ENCODE measurements around the gene FAU.
"Not testable (repeated sequence)": the region's sequence is repeated elsewhere in the genome, so short reads cannot be mapped to it uniquely, and the experiment has no call there.

The FAU gene

DNA sequence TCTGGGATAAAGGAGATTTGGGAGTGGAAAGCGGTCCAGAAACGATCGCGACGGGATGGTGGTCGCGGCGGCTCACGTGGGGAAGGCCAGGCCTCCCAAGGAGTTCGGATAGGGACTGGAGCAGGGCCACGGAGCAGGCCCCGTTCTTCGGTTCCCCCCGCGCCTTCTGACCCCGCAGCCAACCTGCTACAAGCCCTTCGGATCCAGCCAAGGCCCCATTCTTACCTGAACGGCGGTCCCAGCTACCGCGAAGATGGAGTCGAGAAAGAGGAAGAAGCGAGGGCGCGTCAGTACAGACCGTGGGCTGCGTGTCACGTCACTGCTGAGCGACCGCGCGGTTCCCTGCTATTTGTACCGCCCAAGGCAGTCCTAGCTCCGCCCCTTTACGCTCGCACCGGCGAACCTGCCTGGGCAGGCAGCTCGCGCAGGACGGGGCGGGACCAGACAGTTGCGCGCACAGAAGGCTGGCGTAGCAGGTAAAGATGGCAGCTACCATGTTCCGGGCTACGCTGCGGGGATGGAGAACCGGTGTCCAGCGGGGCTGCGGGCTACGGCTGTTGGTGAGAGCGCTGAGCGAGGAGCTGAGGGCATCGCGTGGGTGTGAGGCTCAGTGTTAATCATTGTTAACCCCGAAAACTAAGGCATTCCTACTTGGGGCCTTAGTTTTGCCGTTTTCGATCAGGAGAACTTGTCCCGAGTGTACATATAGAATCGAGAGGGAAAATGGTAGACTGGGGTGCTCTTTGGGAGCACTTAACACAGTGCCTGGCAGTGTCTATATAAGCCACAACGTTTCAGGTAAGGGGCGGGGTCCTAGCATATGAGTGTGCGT lies at the start of gene FAU, which contains the start of gene MRPL49:
FAU (minus strand) TSS at position 270 of the 832 bp plus-strand sequence. CDS start 321 bp downstream, outside the sequence.
MRPL49 (plus strand) TSS at position 457 of the 832 bp plus-strand sequence; CDS start at position 483, 26 bp downstream.
- DNase-seq = peak; percentile 99

DNA sequence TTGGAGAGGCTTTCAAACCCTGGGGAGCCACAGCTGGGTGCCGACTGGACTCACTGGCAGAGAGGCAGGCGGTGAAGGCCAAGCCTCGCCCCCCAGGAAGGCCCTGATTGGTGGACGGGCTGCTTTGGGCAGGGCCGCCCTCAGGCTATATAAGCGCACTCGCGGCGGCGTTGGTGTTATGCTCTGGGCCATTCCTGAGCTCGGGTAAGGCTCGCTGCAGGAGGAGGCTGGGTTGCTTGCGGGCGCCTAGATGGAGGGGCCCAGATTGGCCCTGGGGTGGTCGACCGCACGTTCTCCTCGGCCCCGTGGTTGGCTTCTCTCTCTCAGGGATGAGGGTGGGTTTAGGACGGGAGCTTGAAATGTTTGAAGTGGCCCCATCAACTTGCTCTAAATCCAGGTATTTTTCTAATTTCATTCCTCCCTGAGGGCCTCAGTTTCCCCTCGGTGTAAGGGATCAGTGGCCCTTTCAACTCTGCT lies 48.2 kb upstream of the FAU start, which contains the start of gene SPDYC:
SPDYC (plus strand) TSS at position 176 of the 477 bp plus-strand sequence. CDS start 1,125 bp downstream, outside the sequence.
- DNase-seq = no peak

DNA sequence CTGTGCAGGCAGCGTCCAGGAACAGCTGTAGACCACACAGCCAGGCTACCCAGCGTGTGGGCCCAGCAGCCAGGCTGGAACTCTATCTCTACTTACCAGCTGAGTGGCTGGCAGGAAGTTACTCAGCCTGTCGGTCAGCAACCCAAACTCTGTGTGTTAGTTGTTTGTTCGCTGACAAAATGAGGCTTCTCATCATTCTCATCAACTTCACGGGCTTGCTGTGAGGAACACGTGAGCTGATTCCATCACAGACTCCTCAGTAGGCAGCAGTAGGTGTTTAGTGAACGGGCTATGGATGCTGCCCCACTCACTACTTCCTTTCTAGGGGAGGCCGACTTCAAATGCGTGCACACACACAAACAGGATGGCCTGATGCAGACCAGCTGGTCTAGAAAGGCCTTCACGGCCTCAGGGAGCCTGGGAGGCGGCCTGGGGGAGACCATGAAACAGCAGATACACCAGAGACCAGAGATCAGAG lies 47.3 kb upstream of the FAU start:
- DNase-seq = no peak

DNA sequence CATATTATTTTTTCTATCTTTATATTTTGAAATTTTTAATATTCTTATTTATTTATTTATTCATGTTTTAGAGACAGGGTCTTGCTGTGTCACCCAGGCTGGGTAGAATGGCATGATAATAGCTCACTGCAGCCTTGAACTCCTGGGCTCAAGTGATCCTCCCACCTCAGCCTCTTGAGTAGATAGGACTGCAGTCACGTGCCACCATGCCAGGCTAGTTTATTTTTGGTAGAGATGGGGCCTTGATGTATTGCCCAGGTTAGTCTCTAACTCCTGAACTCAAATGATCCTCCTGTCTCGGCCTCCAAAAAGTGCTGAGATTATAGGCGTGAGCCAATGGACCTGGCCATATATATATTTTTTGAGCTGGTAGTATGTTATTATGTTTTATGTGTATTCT lies 45.7 kb upstream of the FAU start:
- DNase-seq = no peak

DNA sequence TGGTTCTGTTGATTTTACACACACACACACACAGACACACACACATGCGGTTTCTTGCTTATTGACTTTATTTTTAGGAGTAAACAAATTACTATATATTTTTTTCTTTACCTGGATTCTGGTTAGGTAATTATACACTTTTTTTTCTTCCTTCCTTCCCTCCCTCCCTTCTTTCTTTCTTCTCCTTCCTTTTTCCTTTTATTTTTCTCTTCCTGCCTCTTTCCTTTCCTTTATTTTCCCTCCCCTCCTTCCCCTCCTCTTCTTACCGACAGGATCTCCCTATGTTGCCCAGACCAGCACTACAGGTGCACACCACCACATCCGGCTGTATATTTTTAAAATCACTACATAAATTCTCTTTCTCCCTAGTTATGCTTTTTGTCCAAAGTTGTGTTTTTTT lies 45.0 kb upstream of the FAU start:
- no peak for DNase-seq

DNA sequence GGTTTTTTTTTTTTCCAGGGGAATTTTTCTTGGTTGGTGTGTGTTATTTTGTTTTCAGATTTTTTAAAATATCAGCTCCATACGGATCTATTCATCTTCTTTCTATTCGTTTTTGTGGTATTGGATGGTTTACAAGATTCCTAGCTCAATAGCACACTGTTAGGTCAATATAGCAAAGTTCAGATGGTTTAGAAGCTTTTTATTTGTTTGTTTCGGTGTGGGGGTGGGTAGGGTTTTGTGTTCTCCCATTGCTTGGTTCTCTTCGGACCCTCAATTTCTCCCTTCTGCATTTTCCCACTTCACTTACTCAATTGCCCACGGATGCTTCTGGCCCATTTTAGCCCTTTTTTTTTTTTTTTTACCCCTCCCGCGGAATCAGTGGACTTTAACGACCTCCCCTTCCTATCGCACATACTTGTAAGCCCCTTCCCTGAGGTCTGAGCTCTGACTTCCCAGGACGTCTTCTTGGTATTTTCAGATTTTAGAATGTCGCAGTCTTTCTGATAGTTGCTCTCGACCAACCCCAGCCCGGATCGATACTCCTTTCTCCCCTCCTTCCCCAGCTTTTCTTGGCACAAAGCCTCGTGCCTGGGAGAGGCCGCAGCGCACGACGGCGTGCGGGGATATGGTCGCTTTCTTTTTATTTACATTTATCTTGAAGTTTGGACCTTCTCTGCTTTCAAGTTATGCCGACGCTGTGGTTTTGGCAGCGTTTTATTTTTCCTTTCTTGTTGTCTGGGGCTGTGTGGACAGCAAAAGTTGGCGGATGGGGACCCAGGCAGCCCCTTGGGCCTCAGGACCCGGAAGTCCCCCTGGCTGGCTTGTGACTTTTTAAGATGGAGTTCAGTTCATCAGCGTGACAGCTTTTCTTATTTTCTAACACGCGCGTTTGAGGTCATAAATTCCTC lies 43.7 kb upstream of the FAU start:
- DNase-seq = no peak

DNA sequence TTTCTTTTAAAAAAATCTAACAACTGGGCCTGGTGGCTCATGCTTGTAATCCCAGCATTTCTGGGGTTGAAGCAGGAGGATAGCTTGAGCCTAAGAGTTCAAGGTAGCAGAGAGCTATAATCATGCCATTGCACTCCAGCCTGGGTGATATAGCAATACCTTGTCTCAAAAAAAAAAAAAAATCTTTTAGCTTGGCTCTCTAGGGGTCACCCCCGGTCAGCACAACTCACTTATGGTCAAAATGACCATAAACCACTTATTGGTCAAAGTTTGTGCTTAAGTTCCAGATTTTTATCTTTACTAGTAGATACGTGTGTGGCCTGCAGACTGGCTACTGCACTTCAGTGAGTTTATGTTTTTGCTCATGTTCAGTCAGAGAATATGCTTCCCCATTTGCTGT lies 41.8 kb upstream of the FAU start:
- DNase-seq = no peak

DNA sequence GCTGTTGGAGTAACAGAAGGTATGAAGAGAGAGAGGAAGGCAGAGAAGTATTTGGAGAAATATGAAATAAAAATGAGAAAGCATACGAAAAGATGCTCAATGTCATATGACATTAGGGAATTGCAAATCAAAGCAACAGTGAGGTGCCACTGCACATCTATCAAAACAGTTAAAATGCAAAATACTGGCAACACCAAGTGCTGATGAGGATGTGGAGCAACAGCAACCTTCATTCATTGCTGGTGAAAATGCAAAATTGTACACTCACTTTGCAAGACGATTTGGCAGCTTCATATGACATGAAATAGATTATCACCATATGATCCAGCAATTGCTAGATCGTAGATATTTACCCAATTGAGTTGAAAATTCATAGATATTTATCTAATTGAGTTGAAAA lies 38.7 kb upstream of the FAU start:
- DNase-seq = no peak

DNA sequence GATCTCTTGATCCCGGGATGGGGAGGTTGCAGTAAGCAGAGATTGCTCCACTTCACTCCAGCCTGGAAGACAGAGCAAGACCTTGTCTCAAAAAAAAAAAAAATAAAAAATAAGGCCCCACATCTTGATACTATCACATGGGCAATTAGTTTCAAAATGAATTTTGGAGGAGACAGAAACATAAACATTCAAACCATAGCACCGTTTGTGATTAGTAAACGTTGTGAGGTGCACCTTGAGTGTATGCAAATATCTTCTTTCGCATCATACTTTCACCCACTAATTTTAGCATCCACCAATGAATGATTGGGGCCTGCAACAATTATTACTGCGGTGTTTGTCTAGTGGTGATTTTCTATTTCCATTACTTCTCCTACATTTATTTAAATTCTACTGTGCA lies 37.1 kb upstream of the FAU start:
- DNase-seq = no peak

DNA sequence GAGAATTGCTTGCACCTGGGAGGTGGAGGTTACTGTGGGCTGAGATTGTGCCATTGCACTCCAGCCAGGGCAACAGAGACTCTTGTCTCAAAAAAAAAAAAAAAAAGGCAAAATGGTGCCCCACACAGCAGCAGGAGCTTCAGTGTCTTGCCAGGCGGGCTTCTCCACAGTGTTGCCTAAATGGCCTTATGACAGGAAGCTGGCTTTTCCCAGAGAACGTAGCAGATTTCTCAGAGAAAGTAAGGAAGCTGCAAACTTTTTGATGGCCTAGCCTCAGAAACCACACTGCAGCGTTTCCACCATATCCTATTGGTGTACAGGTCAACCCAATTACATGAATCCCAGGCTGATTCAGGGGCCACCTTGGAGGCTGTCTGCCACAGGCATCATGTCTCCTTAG lies 35.4 kb upstream of the FAU start:
- no peak for DNase-seq

DNA sequence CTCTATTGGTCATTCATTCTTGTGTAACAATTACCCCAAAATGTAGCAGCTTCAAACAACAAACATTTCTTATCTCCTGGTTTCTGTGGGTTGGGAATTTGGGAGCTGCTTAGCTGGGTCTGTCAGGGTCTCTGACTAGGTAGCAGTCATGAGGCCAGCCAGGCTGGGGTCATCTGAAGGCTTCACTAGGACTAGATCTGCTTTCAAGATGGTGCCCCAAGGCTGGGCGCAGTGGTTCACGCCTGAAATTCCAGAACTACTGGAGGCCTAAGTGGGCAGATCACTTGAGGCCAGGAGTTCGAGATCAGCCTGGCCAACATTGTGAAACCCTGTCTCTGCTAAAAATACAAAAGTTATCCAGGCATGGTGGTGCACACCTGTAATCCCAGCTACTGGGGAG lies 35.0 kb upstream of the FAU start:
- no peak for DNase-seq

DNA sequence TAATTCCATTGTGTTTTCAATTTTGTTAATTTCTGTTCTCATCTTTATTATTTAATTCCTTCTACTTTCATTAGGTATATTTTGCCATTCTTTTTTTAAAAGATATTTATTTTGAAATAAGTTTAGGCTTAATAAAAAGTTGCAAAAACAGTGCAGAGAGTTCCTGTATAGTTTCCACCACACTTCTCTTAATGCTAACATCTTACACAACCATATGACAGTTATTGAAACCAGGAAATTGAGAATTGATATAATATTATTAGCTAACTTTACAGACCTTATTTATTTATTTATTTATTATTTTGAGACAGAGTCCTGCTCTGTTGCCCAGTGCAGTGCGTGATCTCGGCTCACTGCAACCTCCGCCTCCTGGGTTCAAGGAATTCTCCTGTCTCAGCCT lies 34.3 kb upstream of the FAU start:
- no peak for DNase-seq

DNA sequence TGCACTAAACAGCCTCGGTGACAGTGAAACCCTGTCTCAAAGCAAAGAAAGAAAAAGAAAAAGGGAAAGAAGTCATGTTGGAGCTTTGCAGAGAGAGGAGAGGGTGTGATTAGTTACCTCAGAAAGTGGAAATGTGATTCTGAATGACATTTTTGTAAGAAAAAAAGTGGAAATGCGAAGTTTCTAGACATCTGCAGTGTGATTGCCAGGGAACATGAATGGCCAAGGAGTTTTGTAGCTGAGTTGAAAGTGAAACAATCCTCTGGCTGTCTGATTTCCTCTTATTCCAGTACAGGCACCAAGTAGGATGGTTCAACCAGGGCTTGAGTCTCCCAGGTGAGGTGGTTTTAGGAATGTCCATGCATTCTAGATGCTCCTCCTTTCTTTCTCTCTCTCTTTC lies 30.2 kb upstream of the FAU start:
- no peak for DNase-seq

DNA sequence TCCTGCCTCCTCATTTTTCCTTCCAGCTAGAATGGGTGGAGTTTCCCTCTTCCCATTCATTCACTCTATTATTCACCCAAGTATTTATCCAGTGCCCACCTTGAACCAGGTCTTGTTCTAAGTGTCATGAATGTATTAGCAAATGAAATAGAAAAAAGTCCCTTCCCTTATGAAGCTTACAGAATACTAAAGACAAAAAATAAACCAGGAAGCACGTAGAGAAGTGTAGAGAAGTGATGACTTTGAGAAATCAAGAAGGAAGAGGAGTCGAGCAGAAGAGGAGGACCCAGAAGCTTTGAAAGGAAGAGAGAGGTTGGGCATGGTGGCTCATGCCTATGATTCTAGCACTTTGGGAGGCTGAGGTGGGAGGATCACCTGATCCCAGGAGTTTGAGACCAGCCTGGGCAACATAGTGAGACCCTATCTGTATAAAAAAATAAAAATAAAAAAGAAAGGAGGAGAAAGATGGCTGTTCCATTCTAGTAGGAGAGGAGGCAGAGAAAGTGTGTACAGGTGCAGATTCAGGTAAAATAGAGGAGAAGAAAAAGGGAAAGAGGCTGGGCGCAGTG lies 29.5 kb upstream of the FAU start:
- no peak for DNase-seq

DNA sequence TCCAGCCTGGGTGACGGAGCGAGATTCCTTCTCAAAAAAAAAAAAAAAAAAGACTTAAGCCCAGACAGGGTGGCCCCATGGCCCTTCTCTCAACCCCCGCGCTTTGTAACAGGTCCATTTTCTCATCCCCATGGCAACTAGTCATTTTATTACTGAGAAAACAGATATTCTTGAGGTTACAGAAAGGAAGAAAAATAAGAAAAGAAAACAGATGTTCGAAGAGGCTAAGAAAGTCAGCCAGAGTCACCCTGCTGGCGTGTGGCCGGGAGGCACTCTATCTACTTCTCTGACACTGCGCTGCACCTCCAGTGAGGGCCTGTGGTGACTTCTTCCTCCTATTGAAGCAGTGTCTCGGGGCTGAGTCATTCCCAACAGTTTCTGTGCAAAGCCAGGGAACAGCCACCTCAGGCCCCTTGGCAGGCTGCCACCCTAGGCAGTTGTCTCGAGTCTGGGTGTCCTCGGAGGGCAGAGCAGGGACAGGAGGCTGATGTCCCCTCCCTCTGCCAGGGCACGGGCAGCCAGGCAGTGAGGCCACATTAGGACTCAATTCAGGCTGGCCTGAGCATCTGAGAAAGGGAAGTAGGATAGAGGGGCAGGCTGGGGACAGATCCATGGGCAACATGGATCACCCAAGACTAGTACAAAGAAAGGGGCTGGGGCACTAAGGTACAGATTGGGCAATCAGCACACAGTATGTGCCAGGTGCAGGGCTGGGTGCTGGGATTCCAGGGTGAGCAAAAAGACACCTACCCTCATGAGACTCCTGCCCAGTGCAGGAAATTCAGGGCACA lies 28.8 kb upstream of the FAU start:
- no peak for DNase-seq

DNA sequence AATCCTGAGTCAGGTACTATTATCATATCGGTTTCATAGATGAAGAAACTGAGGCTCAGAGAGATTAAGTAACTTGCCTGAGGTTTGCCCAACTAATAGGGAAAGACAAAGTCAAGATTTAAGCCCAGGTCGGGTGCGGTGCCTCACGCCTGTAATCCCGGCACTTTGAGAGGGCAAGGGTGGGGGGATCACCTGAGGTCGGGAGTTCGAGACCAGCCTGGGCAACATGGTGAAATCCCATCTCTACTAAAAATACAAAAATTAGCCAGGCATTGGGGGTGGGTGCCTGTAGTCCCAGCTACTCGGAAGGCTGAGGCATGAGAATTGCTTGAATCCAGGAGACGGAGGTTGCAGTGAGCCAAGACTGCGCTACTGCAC lies 28.2 kb upstream of the FAU start:
- DNase-seq = not testable (repeated sequence)

DNA sequence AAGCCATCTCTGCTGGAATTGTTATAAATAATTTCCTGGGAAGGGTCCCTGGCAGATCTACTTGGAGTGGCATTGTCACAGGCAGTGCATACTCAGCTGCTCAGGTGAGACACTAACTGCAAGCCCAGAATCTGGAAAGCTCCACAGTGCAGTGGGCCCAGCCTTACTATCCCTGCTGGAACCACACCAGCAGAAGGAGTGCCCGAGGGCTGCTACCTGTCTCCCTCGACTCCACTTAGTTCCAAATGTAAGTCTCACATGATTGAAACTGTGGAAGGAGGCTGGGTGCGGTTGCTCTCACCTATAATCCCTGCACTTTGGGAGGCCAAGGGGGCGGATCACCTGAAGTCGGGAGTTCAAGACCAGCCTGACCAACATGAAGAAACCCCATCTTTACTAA lies 26.7 kb upstream of the FAU start:
- DNase-seq = no peak

DNA sequence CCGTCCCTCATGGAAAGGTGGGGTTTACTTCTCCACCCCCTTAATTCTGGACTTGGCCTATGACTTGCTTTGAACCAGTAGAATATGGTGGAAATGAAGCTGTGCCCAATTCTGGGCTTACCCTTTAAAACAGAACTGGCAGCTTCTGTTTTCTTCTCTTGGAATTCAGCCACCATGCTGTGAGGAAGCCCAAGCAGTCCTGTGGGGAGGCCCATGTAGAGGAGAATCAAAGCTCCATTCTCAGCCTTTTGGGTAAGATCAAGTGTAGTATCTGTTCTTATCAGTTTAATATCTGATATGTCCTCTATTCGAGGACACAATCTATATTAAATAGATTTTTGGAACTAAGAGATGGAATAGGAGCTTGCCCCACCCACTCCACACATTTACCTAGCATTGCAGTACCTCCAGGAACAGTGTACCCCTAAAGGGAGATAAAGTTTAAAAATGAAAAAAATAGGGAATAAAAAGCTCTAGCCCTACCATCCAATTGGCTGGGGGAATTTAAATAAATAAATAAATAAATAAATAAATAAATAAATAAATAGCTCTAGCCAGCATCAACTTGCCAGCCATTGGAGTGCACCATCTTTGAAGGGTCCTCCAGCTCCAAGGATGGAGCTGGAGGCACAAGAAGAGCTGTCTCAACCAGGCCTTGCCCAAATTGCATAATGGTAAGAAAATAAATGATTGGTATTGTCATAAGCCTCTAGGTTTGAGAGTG lies 25.6 kb upstream of the FAU start:
- no peak for DNase-seq

DNA sequence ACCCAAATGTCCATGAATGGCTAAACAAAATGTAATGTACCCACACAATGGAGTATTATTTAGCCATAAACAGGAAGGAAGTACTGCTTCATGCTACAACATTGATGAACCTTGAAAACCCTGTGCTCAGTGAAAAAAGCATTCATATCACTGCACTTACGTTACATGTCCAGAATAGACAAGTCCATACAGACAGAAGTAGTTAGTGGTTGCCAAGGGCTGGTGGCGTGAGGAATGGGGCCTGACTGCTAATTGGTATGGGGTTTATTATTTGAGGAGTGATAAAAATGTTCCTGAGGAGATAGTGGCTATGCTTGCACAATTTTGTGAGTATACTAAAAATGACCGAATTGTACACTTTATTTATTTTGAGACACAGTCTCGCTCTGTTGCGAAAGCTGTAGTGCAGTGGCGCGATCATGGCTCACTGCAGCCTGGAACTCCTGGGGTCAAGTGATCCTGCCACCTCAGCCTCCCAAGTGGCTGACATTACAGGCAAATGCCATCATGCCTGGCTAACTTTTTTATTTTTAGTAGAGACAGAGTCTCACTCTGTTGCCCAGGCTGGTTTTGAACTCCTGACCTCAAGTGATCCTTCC lies 20.1 kb upstream of the FAU start:
- no peak for DNase-seq

DNA sequence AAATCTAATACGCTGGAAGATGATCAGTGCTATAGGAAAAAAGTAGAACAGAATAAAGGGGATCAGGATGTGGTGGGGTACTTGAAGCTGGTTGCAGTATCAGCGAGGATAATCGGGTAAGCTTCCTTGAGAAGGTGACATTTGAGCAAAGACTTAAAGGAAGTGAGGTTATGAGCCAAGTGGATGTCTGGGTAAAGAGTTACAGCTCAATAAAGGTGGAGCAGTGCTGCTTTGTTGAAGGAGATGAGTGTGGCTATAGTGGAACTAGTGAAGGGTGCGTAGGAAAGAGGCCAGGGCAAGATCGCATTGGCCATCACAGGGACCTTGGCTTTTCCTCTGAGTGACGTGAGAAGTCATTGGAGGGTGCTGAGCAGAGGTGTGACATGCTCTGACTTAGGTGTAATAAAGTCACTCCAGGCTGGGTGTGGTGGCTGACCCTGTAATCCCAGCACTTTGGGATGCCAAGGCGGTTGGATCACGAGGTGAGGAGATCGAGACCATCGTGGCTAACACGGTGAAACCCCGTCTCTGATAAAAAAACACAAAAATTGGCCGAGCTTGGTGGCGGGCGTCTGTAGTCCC lies 14.7 kb upstream of the FAU start:
- DNase-seq = no peak

DNA sequence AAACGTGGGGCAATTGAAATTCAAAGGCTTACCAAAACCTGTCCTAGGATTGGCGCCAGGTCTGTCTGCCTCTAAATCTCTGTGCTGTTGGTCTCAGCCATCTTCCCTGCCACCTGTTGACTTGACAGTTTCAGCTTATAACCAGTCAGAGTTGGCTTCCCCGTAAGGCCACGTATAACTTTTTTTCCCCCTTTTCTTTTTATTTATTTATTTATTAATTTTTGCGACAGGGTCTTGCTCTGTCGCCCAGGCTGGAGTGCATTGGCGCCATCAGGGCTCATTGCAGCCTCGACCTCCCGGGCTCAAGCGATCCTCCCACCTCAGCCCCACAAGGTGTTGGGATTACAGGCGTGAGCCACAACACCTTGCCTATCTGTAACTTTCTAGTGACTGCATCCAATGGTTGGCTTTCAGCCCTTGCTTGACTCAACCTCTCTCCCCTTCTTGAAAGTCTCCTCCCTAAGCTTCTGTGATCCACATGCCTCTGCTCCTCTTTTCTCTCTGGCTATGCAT lies 13.8 kb upstream of the FAU start:
- no peak for DNase-seq

All from NK-92 treated with Interleukin-12 subunit alpha and Interleukin-12 subunit beta, amount 100 ng/mL, for 24 hours (cell line).